PC-3 (cell line): ENCODE data around the gene FIBCD1.

Experiments
- EZH2 ChIP-seq: fragments of 300-600 bp; sonication (generic); IDR thresholded peaks from one replicate; pipeline ENCODE4 v1.6.1; 2017; ENCODE audit warnings: antibody characterized with exemption, mild to moderate bottlenecking, low read length; ENCODE audit not compliant: unreplicated experiment
- TF ChIP-seq, protein P1 (sequence below): fragments of 300-600 bp; sonication (generic); conservative IDR thresholded peaks from 2 replicates; pipeline ENCODE4 v1.5.1; 2017; ENCODE audit warnings: antibody characterized with exemption, low read depth, mild to moderate bottlenecking, low read length

DNA sequence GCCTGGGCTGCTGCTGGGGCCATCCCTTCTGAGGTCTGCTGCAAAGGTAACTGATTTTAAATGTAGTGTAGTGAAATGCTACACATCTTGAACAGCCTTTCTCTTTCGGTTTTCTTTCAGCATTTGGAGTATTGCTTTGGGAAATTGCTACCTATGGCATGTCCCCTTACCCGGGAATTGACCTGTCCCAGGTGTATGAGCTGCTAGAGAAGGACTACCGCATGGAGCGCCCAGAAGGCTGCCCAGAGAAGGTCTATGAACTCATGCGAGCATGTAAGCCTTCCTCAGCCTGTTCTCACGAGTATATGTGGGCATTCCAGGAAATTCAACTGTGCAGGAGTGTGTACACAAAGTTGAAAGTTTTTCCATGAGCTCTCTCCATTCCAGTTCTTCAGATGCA lies 60.8 kb downstream of the FIBCD1 start:
- TF ChIP-seq, protein P1, sequence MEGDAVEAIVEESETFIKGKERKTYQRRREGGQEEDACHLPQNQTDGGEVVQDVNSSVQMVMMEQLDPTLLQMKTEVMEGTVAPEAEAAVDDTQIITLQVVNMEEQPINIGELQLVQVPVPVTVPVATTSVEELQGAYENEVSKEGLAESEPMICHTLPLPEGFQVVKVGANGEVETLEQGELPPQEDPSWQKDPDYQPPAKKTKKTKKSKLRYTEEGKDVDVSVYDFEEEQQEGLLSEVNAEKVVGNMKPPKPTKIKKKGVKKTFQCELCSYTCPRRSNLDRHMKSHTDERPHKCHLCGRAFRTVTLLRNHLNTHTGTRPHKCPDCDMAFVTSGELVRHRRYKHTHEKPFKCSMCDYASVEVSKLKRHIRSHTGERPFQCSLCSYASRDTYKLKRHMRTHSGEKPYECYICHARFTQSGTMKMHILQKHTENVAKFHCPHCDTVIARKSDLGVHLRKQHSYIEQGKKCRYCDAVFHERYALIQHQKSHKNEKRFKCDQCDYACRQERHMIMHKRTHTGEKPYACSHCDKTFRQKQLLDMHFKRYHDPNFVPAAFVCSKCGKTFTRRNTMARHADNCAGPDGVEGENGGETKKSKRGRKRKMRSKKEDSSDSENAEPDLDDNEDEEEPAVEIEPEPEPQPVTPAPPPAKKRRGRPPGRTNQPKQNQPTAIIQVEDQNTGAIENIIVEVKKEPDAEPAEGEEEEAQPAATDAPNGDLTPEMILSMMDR, result no peak
- no peak for TF ChIP-seq EZH2
